HG03039 (cell line): ENCODE data around the gene TMEM117.

ENCODE experiments used
- ATAC-seq: cut with Tn5 transposase; IDR thresholded peaks from one replicate; pipeline ENCODE4 v1.9.1; 2021; ENCODE audit warnings: mild to moderate bottlenecking, moderate library complexity; ENCODE audit not compliant: unreplicated experiment

The TMEM117 gene

DNA sequence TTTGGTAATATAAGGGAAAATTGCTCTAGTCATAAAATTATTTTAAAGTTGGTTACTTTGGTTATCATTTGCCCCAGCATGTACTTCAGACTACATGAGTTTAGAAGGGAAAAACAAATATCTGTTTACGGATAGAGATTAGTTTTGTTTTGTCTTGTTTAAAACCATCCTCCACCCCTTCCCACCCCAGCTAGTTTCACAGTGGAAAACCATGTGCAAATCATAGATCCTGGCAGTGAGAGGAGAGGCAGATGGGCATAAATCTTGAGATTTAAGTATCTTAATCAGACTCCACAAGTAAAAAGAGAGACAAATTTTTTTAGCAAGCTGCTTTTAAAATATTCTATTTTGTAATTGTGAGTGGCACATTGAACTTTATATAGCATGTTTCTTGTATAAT, 424.7 kb downstream of the TMEM117 start:
- ATAC-seq = no peak

DNA sequence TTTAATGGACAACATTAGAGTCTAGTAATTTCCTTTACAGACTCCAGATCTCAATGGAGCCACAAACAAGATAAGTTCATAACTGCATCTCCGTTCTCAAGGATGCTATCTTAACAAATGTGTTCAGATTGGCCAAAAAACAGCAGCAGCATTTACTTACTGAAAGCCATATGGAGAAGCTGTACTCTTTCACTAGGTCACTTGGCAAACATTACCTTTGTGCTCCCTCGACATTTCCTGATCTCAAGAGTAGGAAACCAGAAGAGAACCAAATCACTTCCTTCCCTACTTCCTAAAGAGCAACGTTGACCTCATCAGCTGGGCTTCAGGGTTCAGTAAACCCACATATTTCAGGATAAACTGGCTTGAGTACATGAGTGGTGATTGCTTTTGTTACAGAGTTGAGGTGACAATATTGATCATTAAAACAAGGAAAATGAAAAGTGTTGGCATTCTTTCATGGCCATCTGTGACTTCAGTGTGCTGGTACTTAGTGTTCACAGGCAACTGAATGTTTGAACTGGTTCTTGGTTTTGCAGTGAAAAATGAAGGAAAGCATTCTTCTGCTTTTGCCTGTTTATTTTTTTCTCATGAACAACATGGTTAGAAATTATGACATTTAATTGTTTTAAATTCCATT, 449.6 kb downstream of the TMEM117 start:
- ATAC-seq = no peak

DNA sequence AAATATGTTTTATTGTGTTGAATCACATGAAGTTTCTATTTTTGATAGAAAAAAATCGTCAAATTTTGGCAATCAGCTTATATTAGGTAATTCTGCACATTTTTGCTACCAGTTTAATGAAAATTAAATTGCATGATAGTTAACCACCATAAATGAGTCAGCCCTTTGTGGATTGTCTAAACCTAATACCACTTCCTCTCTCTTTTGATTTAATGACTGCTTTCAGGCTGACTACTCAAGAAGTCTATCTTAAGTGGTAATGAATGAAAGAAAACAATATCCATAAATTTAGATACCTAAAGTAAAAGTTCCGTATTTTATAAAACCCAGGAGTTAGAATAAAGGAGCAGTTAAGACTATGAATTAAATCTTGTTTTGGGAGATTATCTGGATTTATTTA, 450.5 kb downstream of the TMEM117 start:
- ATAC-seq = peak; percentile 62

DNA sequence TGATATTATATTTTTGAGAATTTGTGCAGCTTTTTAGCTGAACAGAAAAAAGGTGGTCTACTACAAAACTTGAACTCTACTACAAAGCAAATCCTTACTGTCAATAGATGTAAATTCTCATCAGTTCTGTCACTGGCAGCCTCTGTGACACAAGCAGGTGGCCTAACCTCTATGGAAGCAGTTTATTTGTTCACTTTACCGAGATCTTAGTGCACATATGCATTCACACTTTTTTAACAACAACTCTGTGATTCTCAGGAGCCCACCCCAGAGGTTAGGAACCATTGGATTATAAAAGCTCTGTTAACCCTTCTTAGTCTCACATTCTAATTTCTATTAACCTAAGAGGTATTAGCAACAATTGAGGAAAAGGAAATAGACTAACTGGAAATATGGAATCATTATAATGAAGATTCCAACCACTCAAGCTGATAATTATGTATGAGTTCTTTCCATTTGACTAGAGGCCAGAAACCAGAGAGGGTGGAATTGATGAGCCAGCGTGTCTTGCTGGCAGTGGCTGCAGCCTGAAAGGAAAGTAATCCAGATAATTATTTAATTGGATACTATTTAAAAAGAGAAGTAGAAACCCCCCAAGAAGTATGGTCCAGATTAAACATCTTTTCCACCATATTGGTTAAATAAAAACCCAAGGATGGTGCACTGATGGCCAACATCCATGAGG, 451.1 kb downstream of the TMEM117 start:
- no peak for ATAC-seq

DNA sequence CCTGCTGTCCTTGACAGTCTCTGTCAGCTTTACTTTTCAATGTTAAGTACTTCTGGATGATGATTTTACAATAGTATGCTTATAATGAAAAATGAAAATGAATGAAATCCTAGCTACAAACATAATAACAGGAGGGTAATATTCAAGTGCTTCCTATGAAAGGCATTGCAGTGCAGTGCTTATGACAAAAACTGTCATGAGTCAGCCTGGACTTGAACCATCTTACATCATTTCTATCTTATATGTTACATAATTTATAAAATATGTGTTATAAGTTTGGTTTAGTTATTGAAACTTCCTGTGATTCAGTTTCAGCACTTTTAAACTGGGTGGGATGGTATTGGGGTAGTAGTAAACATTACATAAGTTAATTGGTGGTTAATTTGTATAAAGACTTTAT, 451.7 kb downstream of the TMEM117 start:
- ATAC-seq = no peak

DNA sequence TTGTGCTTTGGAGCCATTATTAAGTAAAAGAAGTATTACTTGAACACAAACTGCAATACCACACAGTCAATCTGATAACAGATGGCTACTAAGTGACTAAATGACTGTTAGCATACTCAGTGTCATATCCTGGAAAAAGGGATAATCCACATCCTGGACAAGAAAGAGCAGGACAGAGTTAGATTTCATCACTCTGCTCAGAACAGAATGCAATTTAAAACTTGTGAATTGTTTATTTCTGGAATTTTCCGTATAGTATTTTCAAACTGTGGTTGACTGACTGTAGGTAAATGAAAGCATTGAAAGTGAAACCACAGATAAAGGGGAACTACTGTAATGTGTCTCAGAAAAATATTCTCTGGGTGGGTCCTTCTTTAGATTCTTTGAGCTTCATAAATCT, 458.8 kb downstream of the TMEM117 start:
- ATAC-seq = peak; percentile 96

DNA sequence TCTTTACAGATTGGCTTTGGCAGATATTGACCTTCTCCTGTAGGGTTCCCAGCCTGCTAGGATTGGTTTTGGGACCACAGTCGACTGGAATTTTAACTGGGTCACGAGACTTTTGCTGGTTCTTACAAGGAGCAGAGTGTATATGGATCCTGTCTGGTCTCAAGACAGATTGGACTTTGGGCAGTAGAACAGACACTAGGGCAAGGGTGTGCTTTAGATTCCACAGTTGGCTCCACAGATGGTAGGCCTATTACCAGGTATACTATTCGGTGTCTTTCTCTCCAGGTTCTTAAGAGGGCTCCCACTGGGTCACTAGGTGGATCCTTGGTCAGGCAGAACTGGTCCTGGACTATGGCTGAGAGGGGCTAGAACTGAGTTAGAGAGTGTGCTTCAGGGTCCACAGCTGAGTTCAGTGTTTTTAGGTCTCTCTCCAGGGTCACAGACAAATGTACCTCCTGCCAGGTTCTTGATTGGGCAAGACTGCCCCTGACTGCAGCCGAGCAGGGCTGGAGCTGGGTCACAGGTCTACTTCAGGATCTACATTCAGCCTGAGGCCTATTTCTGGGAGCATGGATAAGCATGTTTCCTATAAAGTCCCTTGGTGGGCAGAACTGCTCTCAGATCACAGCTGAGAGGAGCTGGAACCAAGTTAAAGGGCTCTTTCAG, 460.2 kb downstream of the TMEM117 start:
- ATAC-seq = no peak

DNA sequence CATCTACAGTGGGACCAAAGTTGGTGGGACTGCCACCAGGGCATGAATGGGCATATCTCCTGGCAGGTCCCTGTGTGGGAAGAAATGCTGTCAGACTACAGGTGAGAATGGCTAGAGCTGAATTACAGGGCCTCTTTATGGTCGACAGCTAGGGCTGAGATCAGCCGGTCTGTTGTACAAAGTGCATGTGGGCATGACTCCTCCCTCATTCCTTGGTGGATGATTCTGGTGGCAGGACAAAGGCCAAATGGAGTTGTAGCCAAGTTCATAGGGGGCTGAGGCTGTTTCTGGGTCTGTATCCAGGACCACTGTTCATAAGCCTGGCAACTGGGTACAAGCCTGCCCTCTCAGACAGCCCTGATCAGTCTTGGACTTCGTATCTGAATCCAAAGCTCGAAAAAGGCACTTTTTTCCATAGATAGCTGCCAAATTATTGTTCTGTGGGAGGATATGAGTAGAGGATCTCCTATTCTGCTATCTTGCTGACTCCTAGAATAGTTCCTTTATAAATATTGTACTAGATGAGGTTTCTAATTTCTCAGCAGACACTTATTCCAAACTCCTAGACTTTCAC, 460.8 kb downstream of the TMEM117 start:
- ATAC-seq = no peak

DNA sequence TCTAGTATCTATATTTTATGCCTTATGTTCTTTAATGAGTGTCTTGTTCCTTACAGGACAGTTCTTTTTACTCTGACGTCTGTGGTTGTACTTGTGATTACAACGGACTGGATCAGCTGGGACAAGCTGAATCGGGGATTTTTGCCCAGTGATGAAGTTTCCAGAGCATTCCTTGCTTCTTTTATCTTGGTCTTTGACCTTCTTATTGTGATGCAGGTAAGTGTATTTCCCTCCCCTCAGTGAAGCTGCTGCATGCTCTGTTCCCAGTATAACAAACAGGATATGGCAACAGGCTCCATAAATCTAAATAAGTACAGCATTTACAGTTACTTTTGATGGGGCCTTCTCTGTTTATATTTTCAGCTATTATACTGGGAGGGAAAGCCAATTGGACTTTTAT, 463.6 kb downstream of the TMEM117 start:
- no peak for ATAC-seq

DNA sequence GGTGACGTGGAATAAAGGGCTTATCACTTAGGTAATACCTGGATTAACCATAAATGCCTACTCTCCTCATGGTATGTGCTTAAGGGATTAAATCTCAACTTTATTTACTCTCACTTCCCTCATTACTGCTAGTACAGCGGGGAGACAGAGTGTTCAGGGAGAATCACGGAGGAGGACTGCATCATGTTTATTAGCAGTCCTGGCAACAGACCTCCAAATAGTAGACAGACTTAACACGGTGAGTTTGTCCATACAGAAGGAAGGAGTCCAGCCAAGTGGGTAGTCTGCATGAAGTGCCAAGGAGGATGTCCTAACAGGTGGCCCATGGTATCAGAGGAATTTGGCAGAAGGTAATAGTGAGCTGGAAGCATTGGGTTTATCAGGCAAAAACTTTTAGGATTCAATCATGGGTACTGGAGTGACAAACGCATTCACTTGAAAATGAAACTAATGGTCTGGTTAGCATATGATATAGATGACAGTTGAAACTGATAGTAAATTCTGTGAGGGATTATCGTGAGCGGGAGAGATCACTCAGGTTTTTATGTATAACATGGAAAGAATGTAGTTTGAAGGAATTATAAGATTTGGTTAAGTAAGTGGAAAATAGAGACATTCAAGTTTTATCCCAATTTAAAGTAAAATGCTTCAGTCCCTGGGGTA, 471.8 kb downstream of the TMEM117 start:
- ATAC-seq = no peak

DNA sequence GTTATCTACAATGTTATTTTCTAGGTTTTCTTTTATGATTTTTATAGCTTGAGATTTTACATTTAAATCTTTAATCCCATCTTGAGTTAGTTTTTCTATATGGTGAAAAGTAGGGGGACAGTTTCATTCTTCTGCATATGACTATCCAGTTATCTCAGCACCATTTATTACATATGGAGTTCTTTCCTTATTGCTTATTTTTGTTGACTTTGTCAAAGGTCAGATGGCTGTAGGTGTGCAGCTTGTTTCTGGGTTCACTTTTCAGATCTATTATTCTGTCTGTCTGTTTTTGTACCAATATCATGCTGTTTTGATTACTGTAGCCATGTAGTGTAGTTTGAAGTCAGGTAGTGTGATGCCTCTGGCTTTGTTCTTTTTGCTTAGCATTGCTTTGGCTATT, 477.3 kb downstream of the TMEM117 start:
- ATAC-seq = no peak

DNA sequence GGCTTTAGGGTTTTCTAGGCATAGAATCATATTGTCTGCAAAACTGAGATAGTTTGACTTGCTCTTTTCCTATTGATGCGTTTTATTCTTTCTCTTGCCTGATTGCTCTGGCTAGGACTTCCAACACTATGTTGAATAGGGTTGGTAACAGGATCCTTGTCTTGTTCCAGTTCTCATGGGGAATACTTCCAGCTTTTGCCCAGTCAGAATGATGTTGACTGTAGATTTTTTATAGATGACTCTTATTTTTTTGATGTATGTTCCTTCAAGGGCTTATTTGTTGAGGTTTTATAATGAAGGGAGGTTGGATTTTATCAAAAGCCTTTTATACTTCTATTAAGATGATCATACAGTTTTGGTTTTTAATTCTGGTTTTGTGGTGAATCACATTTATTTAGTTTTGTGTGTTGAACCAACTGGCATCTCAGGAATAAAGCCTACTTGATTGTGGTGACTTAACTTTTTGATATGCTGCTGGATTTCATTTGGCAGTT, 478.2 kb downstream of the TMEM117 start:
- ATAC-seq = no peak

DNA sequence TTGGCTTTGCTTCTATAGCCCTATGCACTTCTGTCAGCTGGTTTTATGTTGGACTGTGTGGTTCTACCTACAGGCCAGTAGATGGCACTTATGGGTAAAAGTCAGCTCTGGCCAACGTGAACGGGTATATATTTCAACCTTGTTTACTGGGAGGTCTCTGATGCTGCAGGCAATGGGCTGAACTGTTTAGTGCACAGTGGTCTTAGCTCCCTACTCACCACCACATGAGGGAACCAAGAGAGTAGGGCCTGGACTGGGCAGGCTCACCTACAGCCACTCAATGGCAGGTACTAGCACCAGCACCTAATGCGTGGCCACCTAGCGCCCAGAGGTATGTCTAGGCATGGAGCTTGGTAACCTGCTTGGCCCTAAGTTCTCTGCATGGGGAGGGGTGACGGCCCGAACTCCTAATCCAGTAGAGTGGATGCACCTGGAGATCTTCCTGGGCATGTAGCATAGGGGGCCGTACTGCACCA, 481.8 kb downstream of the TMEM117 start:
- peak; percentile 78 for ATAC-seq

DNA sequence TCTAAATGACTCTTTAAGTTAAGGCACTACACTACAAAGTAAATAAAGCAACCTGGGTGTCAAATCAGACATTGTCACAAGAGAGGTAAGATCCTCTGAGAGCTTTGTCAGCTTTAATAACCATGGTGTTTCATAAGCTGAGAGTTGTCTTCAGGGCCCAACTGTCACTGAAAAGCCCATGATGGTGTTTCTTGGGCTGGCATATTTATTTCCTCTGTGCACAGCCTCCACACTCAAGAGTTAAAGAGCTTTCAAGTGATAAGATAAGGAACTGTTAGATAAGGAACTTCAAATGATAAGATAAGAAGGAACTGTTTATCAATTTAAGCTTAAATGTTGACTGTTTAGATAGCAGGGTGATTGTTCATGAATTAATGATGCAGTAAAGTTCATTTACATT, 495.4 kb downstream of the TMEM117 start:
- ATAC-seq = no peak

DNA sequence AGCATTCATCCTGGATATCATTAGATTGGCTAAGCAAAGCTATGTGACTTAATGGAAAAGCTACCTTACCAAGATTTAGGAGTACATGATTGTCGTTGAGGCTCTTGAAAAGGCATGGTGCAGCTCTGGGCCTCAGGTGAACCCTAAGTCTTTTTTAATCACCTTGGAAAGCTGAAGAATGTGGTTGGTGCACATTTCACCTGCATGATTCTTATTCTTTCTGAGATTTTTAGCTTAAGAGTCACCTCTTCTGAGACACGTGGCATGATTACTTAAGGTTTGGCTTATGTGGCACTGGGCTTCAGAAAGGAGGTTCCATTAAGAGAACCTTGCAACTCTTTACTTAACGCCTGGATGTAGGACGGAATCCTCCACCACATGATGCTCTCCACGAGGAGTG, 498.5 kb downstream of the TMEM117 start:
- no peak for ATAC-seq

DNA sequence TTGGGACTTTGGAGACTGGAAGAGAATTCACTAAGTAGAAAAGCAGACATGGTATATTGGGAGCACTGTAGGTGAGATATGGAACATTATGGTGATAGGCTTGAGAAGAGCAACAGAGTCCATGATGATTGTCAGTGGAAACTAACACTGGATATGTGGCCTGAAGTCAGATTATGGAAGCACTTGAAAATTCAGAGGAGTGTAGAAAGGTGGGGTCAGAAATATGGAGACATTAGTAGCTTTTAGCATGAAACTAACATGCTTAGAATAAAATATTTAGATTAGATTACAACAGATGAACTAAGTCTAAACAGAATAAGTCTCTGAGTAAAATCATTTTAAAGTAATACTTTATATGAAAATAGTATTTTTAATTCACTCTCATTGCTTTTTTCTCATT, 499.1 kb downstream of the TMEM117 start:
- ATAC-seq = no peak

DNA sequence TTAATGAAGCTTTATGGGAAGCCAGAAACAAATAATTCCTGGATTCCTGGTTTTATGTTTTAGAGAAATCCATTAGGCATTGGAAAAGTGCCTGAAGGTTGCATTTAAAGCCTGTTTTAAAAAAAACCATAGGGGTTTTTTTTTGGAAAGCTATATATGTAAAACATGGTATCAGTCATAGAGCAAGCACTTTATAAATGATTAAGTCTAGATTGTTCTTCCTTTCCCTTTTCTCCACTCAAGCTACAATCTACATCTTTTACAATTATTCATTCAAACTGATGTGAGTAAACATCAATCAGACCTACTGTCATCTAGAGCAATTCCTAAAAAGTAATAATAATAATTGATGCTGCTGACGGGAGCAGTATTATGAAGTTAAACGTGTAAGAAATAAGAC, 500.7 kb downstream of the TMEM117 start:
- no peak for ATAC-seq

DNA sequence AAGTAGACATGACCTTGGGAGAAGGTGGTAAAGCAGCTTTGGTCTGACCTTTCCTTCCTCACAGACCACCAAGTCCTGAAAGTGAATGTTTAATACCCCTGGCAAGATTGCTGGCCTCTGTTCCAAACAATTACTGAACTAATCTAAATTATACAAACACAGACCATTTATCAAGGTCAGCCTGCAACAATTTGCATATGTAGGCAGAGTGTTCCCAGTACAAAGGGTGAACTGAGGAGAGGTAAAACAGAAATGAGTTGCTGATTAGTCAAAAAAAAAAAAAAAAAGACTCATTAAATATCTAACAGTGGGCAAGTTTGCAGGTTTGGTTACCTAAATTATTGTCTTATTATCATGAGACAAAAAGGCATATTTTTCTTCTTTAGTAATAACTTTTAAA, 506.5 kb downstream of the TMEM117 start:
- ATAC-seq = no peak

DNA sequence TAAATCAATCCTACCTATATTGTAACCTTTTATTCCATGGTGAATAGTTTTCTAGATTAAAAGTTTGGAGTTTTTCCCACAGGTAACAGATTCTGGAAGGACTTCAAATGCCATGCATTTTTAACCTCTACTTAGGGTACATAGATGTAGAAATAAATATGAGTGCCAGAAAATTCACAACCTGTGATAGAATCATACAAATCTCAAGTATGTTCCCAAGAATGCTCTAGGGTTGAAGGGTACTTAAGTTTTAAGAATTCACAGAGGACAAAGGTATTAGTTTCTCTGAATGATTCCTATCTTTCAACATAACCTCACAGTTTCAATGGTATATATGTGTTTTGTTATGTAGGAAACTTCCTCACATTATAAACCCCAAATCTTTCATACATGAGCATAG, 511.3 kb downstream of the TMEM117 start:
- no peak for ATAC-seq

DNA sequence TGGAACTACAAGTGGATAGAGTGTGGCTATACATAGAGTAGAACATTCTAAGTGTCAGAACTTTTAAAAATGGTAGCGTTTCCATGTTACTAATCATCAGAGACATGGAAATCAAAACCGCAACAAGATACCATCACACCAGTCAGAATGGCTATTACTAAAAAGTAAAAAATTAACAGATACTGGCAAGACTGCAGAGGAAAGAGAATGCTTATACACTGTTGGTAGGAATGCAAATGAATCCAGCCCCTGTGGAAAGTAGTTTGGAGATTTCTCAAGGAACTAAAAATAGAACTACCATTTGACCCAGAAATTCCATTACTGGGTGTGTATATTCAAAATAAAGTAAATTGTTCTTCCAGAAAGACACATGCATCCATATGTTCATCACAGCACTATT, 521.6 kb downstream of the TMEM117 start:
- no peak for ATAC-seq

DNA sequence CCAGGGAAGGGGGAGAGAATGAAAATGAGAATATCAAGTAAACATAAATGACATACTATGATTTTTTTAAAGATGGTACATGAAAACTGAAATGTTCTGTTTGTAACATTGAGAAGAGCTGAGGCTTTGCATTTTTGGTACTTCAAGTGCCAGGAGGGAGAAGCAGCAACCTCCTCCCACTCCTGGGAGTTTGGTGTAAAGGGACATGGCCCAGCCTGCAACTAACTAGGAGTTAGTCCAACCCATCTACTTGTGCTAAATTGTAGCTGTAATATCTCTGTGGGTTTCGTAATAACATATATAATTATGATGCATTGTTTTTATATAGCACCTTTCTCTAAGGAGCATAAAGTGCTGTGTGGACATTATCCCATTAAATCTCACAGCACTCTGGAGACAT, 522.8 kb downstream of the TMEM117 start:
- ATAC-seq = no peak
